GM21576 (cell line): Measurements from ENCODE around the gene GPBP1.
"Not testable (repeated sequence)": the region's sequence is repeated elsewhere in the genome, so short reads cannot be mapped to it uniquely, and the experiment has no call there.

ENCODE experiments used
- ATAC-seq: cut with Tn5 transposase; IDR thresholded peaks from one replicate; pipeline ENCODE4 v1.9.1; 2021; ENCODE audit warnings: mild to moderate bottlenecking, moderate library complexity; ENCODE audit not compliant: unreplicated experiment

The GPBP1 gene

DNA sequence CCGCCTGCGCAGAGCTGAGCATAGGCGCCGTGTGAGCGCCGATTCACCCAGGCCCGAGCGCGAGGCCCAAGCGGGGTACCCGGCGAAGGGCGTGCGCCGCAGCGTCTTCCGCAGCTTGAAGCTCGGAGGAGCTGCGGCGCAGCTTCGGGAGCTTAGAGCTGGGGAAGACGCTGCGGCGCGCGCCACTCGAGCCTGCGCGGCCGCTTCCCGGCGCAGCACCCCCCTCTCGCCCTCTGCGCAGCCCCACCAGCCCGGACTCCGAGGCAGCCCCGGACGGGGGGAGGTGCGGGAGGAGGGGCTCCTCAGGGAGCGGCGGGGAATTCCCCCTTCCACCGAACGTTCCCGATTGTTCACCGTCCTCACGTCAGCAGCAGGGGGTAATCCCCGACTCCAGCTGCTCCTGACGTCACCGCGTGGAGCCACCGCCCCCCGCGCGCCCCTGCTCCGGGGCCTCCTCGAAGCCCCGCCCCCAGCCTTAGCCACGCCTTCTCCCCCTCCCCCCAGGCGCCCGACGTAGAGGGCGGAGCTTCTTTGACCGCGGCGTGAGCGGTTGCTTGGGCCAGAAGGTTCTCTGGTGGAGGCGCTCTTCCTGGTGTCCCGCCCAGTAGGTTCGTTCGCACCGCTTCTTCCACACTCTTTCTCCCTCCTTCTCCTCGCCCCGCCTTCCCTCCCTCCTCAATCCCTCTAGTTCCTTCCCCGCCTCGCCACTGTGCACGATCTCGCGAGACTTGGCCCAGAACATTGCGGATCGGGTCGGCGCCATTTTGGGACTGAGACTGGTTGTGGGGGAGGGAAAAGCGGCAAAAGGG is at the start of gene GPBP1:
TSS of gene GPBP1 (plus strand) at position 741 of the 809 bp plus-strand sequence. CDS start 40,072 bp downstream, outside the sequence.
- peak; percentile 57 for ATAC-seq

GRCh38 chr5:57128325-57128724 is 45.5 kb upstream of the GPBP1 start:
- ATAC-seq = no peak

DNA sequence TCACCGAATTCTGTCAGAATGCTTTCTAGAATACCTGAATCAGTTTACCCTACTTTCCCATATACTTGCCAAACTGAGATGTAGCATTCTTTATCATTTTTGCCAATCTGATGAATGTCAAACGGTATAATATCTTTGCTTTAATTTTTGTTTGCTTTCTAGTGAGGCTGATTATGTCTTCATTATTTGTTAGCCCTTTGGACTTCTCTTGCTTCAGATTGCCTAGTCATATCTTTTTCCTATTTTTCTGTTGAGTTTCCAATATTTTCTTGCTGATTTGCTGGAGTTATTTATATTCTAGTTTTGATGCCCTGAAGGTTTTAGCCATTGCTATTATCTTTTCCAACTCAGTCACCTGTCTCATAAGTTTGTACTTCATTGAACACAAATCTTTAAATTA is 40.3 kb upstream of the GPBP1 start:
- ATAC-seq = no peak

DNA sequence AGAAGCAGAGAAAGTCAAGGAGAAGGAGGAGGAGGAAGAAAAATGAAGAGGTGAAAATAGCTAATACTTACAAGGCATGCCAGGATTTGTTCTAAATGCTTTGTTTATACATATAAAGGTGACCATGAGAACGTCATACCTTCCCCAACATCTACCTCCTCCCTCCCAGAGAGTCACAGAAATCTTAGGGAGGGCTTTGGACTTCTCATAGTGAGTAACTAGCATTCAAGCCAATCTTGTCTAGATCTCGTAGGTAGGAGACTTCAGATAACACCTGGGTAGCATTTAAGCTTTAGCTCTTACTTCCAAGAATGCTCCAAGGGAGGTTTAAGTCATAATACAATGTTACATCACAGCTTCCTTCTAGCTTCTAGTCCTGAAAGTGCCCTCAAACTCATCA is 36.5 kb upstream of the GPBP1 start:
- ATAC-seq = no peak

DNA sequence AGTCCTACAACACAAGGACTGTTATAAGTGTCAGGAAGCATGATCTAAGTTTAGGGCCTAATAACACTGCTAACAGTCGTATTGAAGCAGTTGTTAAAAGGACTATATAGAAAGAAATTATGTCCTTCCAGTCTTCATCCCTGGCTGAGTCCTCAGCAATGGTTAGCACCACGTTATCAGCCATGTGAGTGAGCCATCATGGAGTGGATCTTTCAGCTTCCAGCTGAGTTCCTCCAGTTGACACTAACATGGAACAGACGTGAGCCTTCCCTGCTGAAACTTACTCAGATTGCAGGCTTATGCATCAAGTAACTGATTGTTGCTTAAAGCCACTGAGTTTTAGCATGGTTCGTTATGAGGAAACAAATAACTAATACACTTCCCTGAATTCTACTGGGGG is 21.5 kb upstream of the GPBP1 start:
- ATAC-seq = no peak

- ATAC-seq = no peak
Observed at GRCh38 chr5:57155033-57155432, 18.8 kb upstream of the GPBP1 start.

- ATAC-seq = no peak
Observed at GRCh38 chr5:57157131-57157530, 16.7 kb upstream of the GPBP1 start.

DNA sequence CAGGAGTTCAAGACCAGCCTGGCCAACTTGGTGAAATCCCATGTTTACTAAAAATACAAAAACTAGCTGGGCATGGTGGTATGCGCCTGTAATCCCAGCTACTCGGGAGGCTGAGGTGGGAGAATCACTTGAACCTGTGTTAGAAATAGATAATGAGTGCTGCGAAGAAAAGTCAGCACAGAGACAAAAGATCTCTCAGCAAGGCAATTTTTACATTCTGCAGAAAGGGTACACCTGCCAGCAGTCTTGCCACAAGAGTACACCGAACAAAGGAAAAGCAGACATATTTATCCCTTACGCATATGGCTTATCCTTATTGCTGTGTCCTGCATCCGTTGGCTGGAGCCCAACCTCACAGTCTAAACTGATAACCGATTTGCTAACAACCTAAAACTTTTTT is 16.2 kb upstream of the GPBP1 start:
- no peak for ATAC-seq

- no peak for ATAC-seq
Observed at GRCh38 chr5:57163553-57164006, 10.3 kb upstream of the GPBP1 start.

DNA sequence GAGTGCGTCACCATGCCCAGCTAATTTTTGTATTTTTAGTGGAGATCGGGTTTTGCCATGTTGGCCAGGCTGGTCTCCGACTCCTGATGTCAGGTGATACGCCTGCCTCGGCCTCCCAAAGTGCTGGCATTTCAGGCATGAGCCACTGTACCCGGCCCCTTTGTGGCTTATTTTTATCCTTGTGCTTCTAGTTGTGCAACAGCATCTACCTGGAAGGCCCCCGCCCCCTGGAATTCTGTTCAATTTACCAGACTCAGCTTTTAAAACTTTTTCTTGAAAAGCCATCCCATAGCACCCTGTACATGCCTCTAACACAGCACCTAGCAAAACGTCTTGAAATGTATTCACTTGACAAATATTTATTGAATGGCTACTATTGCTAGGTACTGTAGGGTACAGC is 9.7 kb upstream of the GPBP1 start:
- no peak for ATAC-seq

- ATAC-seq = not testable (repeated sequence)
Observed at GRCh38 chr5:57165171-57165570, 8.7 kb upstream of the GPBP1 start.

- ATAC-seq = no peak
Observed at GRCh38 chr5:57166276-57166675, 7.6 kb upstream of the GPBP1 start.

DNA sequence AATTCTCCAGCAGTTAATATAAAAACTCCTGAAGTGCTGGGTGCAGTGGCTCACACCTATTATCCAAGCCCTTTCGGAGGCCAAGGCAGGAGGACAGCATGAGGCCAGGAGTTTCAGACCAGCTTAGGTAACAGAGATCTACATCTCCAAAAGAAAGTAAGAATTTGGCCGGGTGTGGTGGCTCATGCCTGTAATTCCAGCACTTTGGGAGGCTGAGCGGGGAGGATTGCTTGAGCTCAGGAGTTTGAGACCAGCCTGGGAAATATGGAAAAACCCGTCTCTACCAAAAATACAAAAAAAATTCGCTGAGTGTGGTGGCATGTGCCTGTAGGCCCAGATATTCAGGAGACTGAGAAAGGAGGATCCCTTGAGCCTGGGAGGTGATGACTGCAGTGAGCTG is 6.7 kb upstream of the GPBP1 start:
- no peak for ATAC-seq

DNA sequence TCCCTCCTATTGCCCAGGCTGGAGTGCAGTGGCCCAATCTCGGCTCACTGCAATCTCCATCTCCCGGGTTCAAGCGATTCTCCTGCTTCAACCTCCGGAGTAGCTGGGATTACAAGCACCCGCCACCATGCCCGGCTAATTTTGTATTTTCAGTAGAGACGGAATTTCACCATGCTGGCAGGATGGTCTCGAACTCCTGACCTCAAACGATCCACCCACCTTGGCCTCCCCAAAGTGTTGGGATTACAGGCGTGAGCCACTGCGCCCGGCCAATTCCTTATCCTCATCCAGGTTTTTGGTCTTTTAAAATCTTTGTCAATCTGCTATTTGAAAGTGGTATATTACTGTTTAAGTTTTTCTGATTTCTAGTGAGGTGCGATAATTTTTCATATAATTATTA is 3.7 kb upstream of the GPBP1 start:
- not testable (repeated sequence) for ATAC-seq

GRCh38 chr5:57171816-57172465 is 1.9 kb upstream of the GPBP1 start:
- ATAC-seq = no peak

DNA sequence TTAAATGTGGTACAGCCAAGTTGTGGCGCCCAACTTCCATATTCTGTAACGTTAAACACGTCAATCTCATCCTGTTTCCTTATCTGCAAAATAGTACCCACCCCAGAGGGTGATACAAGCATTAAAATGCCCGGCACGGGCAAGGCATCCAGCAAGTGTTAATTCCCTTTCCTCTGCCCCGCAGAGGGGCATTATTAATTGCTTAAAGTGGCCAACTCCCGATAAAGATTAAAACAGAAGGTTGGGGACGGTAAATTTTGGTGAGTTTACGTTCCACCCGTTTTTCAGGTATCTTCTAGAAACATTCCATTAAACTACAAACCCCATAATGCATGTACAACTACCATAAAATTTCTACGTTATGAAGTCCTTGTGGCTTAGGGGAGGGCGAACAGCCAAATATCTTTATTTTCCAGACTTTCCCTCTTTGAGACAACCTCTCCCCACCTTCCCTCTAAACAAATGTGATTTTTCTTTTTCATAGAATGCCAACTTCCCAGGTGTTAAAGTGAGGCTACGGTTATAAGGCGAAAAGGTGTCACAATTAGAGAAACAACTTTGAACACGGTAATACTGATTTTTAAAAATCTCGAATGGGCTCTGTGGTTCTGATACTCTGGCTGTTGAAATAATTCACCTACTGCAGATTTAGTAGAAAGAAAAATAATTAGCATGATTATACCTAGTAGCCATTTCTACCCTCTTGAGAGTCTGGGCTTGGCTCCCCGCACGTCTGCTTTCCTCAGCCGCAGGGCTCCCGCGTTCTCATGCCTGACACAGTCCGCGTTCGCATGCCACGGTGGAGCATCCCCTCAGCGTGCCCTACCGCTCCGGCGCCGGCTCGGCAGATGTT is 1.2 kb upstream of the GPBP1 start:
- no peak for ATAC-seq

- peak; percentile 1 for ATAC-seq
Observed at GRCh38 chr5:57174128-57174889, 450 bp downstream of the GPBP1 start.

- ATAC-seq = no peak
Observed at GRCh38 chr5:57174890-57175510, 1.1 kb downstream of the GPBP1 start.

- no peak for ATAC-seq
Observed at GRCh38 chr5:57175551-57176309, 1.9 kb downstream of the GPBP1 start.
